HCT116 (cell line): ENCODE results near the gene FAM210B.

ENCODE experiments used
- CTCF ChIP-seq, 3 experiments: fragments of 200-600 bp in 1 of 3; sonication (generic) in 1 of 3; IDR thresholded peaks in 2 of 3; conservative IDR thresholded peaks in 1 of 3; 2 replicates each; pipeline ENCODE4 v1.5.1; 2012 to 2017; ENCODE audit warnings: low read depth in 2 of 3, low read length in 2 of 3, antibody characterized with exemption in 1 of 3, borderline replicate concordance in 1 of 3, control low read depth in 1 of 3, mild to moderate bottlenecking in 1 of 3, mixed read lengths in 1 of 3, mixed run types in 1 of 3, moderate library complexity in 1 of 3; ENCODE audit not compliant: insufficient read depth in 1 of 3
- EGR1 ChIP-seq: IDR thresholded peaks from 2 replicates; pipeline ENCODE4 v1.6.1; 2012; ENCODE audit warnings: low read depth
- FOSL1 ChIP-seq: IDR thresholded peaks from 2 replicates; pipeline ENCODE4 v1.6.1; 2012; ENCODE audit warnings: low read depth

- TF ChIP-seq FOSL1 (no peak), CTCF (IDR thresholded peaks at IDR 0.05 in 2 of 3, conservative IDR thresholded peaks at IDR 0.05 in 1 of 3; ENCODE audit: borderline replicate concordance in 1 of 3, insufficient read depth in 1 of 3, low read depth in 2 of 3, low read length in 2 of 3) (no peak), EGR1 (no peak)
Measured at GRCh38 chr20:56417911-56418310, 59.1 kb downstream of the FAM210B start.
